GM19035 (cell line): Measurements from ENCODE around the gene PIP5KL1.

ENCODE experiments used
- ATAC-seq: cut with Tn5 transposase; IDR thresholded peaks from one replicate; pipeline ENCODE4 v1.9.1; 2021; ENCODE audit not compliant: unreplicated experiment

The PIP5KL1 gene

DNA sequence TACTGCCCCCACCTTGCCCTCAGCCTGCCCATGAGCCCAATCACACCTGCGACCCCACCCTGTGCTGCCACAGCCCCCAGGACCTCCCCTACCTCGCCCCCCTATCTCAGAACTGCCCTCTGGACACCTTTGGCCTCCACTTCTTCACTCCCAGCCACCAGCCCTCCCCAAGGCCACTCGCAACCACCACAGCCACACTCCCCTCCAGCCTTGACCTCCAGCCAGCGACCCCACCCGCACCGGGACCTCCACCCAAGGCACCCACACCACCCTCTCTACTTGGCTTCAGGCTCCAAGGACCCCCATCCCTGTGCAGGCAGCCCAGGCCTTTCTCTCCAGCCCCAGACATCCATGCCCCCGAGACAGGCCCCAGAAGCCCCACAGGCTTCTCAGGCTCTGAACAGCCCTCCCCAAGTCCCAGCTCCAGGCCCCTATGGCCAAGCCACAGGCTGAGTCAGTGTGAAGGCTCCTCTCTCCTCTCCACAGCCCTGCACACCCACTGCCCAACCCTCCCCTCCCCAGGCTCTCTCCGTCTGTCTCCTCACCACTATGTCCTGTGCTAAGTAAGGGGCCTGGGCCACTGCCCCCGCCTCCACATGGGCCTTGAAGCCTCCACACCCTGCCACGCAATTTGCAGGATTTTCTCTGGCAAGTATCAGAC is 55.1 kb downstream of the PIP5KL1 start:
- no peak for ATAC-seq

GRCh38 chr9:127874301-127875221 is 56.0 kb downstream of the PIP5KL1 start:
- ATAC-seq = no peak

DNA sequence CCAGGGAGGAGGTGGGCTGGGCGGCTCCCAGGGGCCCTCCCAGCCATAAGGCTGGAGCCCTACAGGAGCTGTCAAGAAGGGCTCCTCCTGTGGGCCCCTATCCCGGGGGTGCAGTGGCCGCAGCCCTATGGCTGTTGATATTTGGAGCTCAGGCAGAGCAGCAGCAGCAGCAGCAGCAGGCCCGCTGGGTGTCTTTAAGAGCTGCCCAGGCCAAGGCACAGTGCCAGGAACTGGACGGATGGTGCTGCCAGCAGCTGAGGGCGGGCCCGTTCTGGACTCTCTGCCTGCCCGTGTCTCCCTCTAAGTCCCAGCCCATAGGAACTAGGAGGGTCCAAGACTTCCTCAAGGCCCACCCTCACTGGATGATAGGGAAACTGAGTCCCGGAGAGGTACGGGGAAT is 56.7 kb downstream of the PIP5KL1 start:
- ATAC-seq = no peak

- no peak for ATAC-seq
Observed at GRCh38 chr9:127873223-127873691, 57.3 kb downstream of the PIP5KL1 start.

DNA sequence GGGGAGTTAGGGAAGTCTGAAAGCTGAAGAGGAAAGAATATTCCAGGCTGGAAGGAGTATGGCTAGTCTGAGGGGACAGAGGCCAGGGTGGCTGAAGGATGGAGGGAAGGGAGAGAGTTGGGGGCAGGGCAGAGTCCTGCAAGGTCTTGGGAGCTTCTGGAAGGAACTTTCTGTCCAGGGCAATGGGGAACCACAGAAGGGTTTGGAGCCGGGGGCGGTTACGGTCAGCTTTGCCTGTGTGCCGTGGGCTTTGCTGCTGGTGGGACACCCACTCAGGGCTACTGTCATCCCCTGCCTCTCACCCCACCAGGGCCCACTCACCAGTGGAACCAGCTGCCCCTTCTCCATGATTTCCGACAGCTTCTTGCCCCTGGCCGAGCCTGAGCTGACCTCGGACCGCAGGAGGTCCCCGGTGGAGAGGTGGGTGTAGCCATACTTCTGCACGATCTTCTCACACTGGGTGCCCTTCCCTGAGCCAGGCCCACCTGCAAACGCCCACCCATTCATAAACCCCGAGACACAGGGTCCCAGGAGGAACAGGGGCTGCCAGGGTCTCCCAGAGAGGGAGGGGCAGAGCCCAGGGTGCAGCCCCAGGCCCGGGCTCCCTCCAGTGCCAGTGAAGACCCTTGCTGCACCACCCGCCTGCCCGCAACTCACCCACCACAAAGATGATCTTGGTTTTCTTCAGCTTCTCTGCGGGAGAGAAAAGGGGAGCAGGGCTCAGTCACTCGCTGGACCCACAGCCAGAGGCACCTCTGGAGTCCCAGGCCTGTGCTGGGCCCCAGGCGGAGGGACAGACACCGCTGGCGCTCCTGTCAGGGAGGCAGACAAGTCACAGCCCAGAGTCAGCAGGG is 58.0 kb downstream of the PIP5KL1 start:
- ATAC-seq = no peak

DNA sequence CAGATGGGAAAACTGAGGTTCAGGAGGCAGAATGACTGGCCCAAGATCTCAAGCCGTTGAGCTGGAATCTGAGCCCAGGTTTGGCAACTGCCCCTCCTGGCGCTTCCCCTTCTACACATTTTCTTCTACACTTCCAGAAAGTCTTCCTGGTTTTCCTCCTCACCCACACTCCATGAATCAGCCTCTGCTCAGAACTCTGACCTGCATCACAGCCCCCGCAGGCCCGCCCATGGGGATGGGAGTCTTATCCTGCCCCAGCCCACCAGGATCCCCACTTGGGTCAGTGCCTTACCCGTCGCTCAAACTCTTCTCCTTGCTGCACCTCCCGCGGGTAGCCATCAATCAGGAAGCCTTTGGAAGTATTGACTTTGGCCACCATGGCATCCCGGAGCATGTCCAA is 59.0 kb downstream of the PIP5KL1 start:
- no peak for ATAC-seq

DNA sequence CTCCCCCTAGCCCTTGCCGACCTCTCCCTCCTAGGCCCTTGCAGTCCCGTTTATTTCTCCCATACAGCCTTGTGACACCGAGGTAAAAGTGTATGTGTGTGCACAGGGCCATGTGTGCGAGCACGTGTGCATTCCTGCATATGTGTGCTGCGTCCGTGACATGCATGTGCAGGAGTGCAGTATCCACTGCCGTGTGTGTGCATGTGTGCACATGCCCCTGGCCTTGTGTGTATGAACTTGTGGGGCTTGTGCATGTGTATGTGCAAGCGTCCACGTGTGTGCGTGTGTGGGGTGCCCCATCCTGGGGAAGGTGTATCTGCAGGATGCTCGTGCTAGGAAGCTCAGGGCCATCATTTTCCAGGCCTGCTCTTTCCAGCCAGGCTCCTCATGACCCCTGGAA is 59.7 kb downstream of the PIP5KL1 start:
- no peak for ATAC-seq
